ENCODE measurements around the gene ZSCAN21. TPM values are rescaled to one million over a fixed set of nuclear protein-coding genes. Genes with fewer than 3 reads are reported as not detected.

Gene ZSCAN21
- total and polyA plus RNA-seq, 4 donors = 4.7 to 13.1 (median 7.1) TPM

DNA sequence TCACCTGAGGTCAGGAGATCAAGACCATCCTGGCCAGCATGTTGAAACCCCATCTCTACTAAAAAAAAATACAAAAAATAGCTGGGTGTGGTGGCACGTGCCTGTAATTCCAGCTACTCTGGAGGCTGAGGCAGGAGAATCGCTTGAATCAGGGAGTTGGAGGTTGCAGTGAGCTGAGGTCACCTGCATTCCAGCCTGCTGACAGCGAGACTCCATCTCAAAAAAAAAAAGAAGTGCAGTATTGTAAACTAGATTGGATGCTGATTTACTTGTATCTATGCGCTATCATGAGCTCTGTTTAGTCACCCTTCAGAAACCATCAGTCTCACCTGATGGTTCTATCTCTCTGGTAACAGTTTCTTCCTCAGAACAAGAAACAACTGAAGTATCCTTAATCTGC is 13.8 kb downstream of the ZSCAN21 start:
- Histone ChIP-seq H3K9ac (ENCODE audit: insufficient read depth in 1 of 2, low read length in 2 of 2) (no peak overlapping the region), H3K4me1 (ENCODE audit: control insufficient read depth in 5 of 5, insufficient read depth in 5 of 5, low read length in 5 of 5) (peaks cover 4 to 14% (median 9%) of the 10 kb centered on the region in 5 donors), H3K27me3 (ENCODE audit: control insufficient read depth in 3 of 3, insufficient read depth in 3 of 3, low read length in 2 of 3) (no peaks in the 10 kb centered on the region), H3K9me3 (ENCODE audit: control insufficient read depth in 4 of 4, insufficient read depth in 3 of 4, low read length in 3 of 4) (no peaks in the 10 kb centered on the region), H3K27ac (ENCODE audit: low read depth in 1 of 2, low read length in 1 of 2) (no peak overlapping the region), H3K4me3 (no peak overlapping the region), H3K36me3 (ENCODE audit: control insufficient read depth in 4 of 4, insufficient read depth in 4 of 4, low read length in 4 of 4) (peaks cover 14 to 25% (median 18%) of the 10 kb centered on the region in 4 donors)
- 95 to 100% methylated on average over 4 of the region's 4 CpGs for WGBS, 2 donors
- TF ChIP-seq, protein P1, sequence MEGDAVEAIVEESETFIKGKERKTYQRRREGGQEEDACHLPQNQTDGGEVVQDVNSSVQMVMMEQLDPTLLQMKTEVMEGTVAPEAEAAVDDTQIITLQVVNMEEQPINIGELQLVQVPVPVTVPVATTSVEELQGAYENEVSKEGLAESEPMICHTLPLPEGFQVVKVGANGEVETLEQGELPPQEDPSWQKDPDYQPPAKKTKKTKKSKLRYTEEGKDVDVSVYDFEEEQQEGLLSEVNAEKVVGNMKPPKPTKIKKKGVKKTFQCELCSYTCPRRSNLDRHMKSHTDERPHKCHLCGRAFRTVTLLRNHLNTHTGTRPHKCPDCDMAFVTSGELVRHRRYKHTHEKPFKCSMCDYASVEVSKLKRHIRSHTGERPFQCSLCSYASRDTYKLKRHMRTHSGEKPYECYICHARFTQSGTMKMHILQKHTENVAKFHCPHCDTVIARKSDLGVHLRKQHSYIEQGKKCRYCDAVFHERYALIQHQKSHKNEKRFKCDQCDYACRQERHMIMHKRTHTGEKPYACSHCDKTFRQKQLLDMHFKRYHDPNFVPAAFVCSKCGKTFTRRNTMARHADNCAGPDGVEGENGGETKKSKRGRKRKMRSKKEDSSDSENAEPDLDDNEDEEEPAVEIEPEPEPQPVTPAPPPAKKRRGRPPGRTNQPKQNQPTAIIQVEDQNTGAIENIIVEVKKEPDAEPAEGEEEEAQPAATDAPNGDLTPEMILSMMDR (IDR thresholded peaks at IDR 0.05; ENCODE audit: control extremely low read depth, extremely low read depth) = no peak
- DNase-seq (no peak), ATAC-seq (ENCODE audit: insufficient read depth, low FRiP score) (no peak)

DNA sequence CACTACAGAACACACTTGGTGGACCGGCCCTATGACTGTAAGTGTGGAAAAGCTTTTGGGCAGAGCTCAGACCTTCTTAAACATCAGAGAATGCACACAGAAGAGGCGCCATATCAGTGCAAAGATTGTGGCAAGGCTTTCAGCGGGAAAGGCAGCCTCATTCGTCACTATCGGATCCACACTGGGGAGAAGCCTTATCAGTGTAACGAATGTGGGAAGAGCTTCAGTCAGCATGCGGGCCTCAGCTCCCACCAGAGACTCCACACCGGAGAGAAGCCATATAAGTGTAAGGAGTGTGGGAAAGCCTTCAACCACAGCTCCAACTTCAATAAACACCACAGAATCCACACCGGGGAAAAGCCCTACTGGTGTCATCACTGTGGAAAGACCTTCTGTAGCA is 14.6 kb downstream of the ZSCAN21 start:
- DNase-seq = no peak
- Histone ChIP-seq H3K4me3 (no peak overlapping the region), H3K36me3 (ENCODE audit: control insufficient read depth in 4 of 4, insufficient read depth in 4 of 4, low read length in 4 of 4) (peaks cover 12 to 26% (median 17%) of the 10 kb centered on the region in 4 donors), H3K9me3 (ENCODE audit: control insufficient read depth in 4 of 4, insufficient read depth in 3 of 4, low read length in 3 of 4) (no peaks in the 10 kb centered on the region), H3K27ac (ENCODE audit: low read depth in 1 of 2, low read length in 1 of 2) (no peak overlapping the region), H3K27me3 (ENCODE audit: control insufficient read depth in 3 of 3, insufficient read depth in 3 of 3, low read length in 2 of 3) (no peaks in the 10 kb centered on the region), H3K4me1 (ENCODE audit: control insufficient read depth in 5 of 5, insufficient read depth in 5 of 5, low read length in 5 of 5) (peaks cover 4 to 14% (median 9%) of the 10 kb centered on the region in 5 donors), H3K9ac (ENCODE audit: insufficient read depth in 1 of 2, low read length in 2 of 2) (no peak overlapping the region)
- ATAC-seq (ENCODE audit: insufficient read depth, low FRiP score) = no peak
- 92 to 93% methylated on average over 9 of the region's 9 CpGs for WGBS, 2 donors
- TF ChIP-seq, protein P1 (IDR thresholded peaks at IDR 0.05; ENCODE audit: control extremely low read depth, extremely low read depth) = no peak

GRCh38 chr7:100065452-100066186 is 16.0 kb downstream of the ZSCAN21 start:
- TF ChIP-seq, protein P1 (IDR thresholded peaks at IDR 0.05; ENCODE audit: control extremely low read depth, extremely low read depth) = no peak
- H3K4me3 ChIP-seq = no peak overlapping the region
- H3K27me3 ChIP-seq (ENCODE audit: control insufficient read depth in 3 of 3, insufficient read depth in 3 of 3, low read length in 2 of 3) = no peaks in the 10 kb centered on the region
- H3K4me1 ChIP-seq (ENCODE audit: control insufficient read depth in 5 of 5, insufficient read depth in 5 of 5, low read length in 5 of 5) = peaks cover 4 to 14% (median 9%) of the 10 kb centered on the region in 5 donors
- no peak overlapping the region for H3K9ac ChIP-seq (ENCODE audit: insufficient read depth in 1 of 2, low read length in 2 of 2)
- peaks cover under 1 to 7% (median 4%) of the 10 kb centered on the region in 4 donors for H3K9me3 ChIP-seq (ENCODE audit: control insufficient read depth in 4 of 4, insufficient read depth in 3 of 4, low read length in 3 of 4)
- H3K27ac ChIP-seq (ENCODE audit: low read depth in 1 of 2, low read length in 1 of 2) = peak overlapping the region in 1 of 2 donors; percentile 60
- ATAC-seq (ENCODE audit: insufficient read depth, low FRiP score) (no peak), DNase-seq (peak; percentile 70 to 97 (median 96))
- 38 to 44% methylated on average over 8 of the region's 8 CpGs for WGBS, 2 donors
- peaks cover 16 to 30% (median 29%) of the 10 kb centered on the region in 4 donors for H3K36me3 ChIP-seq (ENCODE audit: control insufficient read depth in 4 of 4, insufficient read depth in 4 of 4, low read length in 4 of 4)

Measured in lung (tissue), 12 donors.